Amniotic stem cell (primary cell): ENCODE measurements around the gene LTBP3.

Experiments
- DNase-seq: peaks from one replicate; lab custom pipeline; 2025; lab: John Stamatoyannopoulos, UW

The LTBP3 gene

GRCh38 chr11:65506772-65507505, 51.2 kb downstream of the LTBP3 start:
- peak; percentile 94 for DNase-seq

GRCh38 chr11:65506290-65506771, 51.8 kb downstream of the LTBP3 start:
- no peak for DNase-seq

- DNase-seq, result no peak
Measured at GRCh38 chr11:65505466-65506289, 52.5 kb downstream of the LTBP3 start.

- DNase-seq, result no peak
Measured at GRCh38 chr11:65504674-65505465, 53.3 kb downstream of the LTBP3 start.

- DNase-seq, result no peak
Measured at GRCh38 chr11:65503949-65504673, 54.0 kb downstream of the LTBP3 start.

- DNase-seq, result no peak
Measured at GRCh38 chr11:65503368-65503948, 54.7 kb downstream of the LTBP3 start.

GRCh38 chr11:65502555-65503367, 55.4 kb downstream of the LTBP3 start:
- no peak for DNase-seq

GRCh38 chr11:65502274-65502554, 55.9 kb downstream of the LTBP3 start:
- DNase-seq, result no peak

GRCh38 chr11:65501472-65502273, 56.5 kb downstream of the LTBP3 start:
- DNase-seq, result no peak

GRCh38 chr11:65501186-65501471, 57.0 kb downstream of the LTBP3 start:
- DNase-seq, result no peak

- no peak for DNase-seq
Measured at GRCh38 chr11:65500387-65501185, 57.6 kb downstream of the LTBP3 start.

GRCh38 chr11:65499713-65500386, 58.3 kb downstream of the LTBP3 start:
- DNase-seq, result no peak

GRCh38 chr11:65498977-65499712, 59.0 kb downstream of the LTBP3 start, which contains the start of gene MALAT1:
Gene MALAT1 (plus strand): TSS chr11:65499045.
- DNase-seq, result peak; percentile 80

- no peak for DNase-seq
Measured at GRCh38 chr11:65498727-65498976, 59.5 kb downstream of the LTBP3 start.

- DNase-seq, result no peak
Measured at GRCh38 chr11:65498042-65498726, 60.0 kb downstream of the LTBP3 start.

- peak; percentile 92 for DNase-seq
Measured at GRCh38 chr11:65497141-65498041, 60.8 kb downstream of the LTBP3 start.
